Kasumi-1 (cell line): ENCODE measurements around the gene ARPC4.

Experiments
- DNase-seq, 2 experiments: peaks; one replicate each; lab custom pipeline; 2025; lab: John Stamatoyannopoulos, UW

The ARPC4 gene

DNA sequence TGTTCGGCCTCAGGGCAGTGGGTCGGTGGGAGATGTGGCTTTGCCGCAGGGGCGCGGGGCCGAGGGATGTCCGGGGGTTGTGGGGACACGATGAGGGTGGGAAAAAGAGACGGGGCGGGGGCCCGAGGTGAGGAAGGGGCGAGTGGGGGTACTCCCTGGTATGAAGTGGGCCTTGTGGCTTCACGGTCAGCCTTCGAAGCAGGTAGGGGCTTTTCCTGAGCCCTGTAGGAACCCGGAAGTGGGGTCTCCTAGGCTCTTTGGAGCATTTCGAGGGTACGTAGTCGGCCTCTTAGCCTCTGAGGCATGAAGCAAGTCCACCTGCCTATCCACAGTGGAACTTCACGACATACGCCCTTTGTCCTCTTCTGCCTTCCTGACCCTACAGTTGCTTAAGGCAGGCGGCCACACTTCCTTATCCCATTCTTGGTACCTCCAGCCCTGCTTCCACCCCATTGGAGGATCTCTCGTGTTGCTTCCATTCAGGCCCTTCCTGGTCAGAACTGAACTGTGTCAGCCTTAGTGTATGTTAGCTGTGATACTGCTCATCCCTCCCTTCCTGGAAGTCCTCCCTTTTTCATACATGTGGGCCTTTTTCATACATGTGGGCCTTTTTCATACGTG lies 389 bp downstream of the ARPC4 start:
- DNase-seq: peak in 1 of 2 experiments; percentile 39

GRCh38 chr3:9794400-9794799 lies 1.5 kb downstream of the ARPC4 start:
- no peak for DNase-seq

- peak; percentile 18 for DNase-seq
These were observed 2.3 kb downstream of the ARPC4 start for GRCh38 chr3:9795207-9795606.

- DNase-seq: no peak
These were observed 4.5 kb downstream of the ARPC4 start for GRCh38 chr3:9797196-9797945.

- DNase-seq: peak in 1 of 2 experiments; percentile 29
These were observed 7.6 kb downstream of the ARPC4 start for GRCh38 chr3:9800529-9800928.

- DNase-seq: no peak
These were observed 10.6 kb downstream of the ARPC4 start for GRCh38 chr3:9803494-9803893.

- DNase-seq: no peak
These were observed 12.1 kb downstream of the ARPC4 start for GRCh38 chr3:9804996-9805395.

- DNase-seq: no peak
These were observed 13.3 kb downstream of the ARPC4 start for GRCh38 chr3:9806137-9806536.

DNA sequence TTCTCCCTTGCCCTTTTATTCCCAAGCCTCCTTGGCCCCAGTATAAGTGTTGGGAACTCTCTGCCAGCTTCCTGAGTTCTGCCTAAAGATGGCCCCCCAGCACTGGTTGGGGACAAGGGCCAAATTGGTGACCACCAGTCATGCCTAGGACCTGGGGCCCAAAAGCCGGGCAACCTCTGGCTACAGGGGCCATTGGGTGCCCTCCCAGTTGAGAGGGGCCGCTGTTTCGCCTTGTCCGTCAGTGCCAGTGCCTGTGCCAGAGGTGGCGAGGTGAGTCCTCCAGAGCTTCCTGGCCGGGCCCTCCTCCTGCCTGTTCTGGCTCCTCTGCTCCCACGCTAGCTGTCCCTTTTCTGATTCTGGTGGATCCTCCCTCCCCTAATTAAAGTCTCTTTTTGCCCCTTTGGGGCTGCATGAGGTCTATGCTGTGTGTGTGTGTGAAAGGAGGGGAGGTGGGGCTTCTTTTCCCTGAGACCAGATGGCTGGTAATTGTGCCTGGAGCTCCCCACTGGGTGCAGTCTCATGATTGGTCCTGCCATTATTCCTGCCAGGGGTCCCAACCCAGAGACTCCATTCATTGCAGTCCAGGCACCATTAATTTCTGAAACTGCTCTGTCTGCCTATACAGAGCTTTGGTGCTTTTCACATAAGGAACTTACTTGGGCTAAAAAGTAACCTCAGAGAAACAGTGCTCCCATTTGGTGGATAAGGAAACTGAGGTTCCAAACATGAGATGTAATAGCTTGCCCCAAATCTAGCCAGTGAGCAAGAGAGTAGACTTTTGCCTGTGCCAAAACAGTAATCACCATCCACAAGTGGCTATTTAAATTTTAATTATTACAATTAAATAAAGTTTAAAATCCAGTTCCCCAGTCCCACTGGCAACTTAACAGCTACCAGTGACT lies 14.1 kb downstream of the ARPC4 start:
- DNase-seq: no peak

DNA sequence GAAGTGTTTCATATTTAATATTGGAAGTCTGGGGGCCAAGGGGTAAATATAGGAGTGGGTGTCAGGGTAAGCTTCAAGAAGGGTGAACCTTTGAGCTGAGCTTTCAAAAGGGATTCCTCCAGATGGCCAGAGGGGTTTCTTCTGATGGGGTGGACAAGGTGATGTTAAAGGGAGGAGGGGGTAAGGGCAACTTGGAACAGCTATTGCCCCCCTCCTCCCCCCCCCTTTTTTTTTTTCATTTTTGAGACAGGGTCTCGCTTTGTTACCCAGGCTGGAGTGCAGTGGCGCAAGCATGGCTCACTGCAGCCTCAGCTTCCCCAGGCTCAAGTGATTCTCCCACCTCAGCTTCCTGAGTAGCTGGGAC lies 15.1 kb downstream of the ARPC4 start:
- no peak for DNase-seq

GRCh38 chr3:9808345-9809037 lies 15.6 kb downstream of the ARPC4 start:
- DNase-seq: peak; percentile 38 to 57

DNA sequence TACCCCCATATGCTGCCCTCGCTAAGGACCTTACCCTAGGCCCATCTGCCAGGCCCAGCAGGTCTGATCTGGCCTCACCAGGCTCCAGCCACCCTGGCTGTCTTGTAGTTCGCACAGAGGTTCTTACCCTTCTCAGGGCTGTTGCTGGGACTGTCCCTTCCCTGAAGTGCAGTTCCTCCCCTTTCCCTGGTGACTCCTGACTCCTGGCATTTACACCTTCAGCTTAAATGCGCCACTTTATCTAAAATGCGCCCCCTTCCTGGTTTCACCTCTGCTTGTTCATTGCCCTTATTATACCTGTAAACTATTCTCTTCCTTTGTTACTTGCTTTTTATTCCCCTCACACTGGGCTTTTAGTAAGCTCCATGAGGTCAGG lies 16.3 kb downstream of the ARPC4 start:
- DNase-seq: no peak

DNA sequence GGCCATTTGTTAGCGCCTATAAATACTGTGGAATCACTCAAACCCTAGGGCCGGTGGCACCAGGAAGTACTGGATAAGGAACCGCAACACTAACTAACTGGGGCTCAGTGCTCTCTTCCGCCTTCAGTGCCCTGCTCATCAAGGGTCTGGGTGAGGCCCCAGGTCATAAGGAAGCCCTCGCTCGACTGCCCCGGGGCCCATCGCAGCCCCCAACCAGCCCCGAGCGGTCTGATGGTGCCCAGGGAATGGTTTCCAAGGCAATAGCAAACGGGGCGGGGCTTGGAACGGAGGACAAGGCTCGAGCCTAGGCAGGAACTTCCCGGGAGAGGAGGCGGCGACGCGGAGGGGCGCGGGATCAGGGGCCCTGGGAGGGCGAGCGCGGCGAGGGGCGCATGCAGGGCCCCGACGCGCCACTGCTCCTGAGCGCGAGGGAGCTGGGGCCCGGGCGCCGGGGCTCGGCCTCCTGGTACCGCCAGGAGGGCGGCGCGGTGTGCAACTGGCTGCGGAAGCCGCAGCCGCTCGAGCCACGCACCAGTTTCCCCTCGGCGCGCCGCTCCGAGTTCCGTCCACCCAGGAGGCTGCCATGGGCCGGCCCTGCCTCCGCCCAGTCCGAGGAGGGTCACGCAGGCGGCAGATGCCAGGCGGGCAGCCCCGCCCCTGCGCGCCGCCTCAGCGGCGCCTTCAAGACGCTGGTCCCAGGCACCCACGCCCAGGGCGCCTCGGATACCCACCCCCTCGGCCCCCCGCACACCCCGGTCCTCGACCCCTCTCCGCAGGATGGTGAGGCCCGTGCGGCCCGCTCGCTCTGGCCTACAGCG lies 16.9 kb downstream of the ARPC4 start, which contains the start of gene TTLL3:
Gene TTLL3, plus strand, starts transcription at position 648 of the 818 bp plus-strand sequence. CDS start 400 bp downstream, outside the sequence.
- peak; percentile 71 to 77 for DNase-seq

GRCh38 chr3:9810433-9810770 lies 17.5 kb downstream of the ARPC4 start:
- DNase-seq: no peak

GRCh38 chr3:9810846-9811245 lies 18.0 kb downstream of the ARPC4 start:
- no peak for DNase-seq

- DNase-seq: no peak
These were observed 20.1 kb downstream of the ARPC4 start for GRCh38 chr3:9812870-9813483.

GRCh38 chr3:9815986-9816385 lies 23.1 kb downstream of the ARPC4 start:
- no peak for DNase-seq

DNA sequence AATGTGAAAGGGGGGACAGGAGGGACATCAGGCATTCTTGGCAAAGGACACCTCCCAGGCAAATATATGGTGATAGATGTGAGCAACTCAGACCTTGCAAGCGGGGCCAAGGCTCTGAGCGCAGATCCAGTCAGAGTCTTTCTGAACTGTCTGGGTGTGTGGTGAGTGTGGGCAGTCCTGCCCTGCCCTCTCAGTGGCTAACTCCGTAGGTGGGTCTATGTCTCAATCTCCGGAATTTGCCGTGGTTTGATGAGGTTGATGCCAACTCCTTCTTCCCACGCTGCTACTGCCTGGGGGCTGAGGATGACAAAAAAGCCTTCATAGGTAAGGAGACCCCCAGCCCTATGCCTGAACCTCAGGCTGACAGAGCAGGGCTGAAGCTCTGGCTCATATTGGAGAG lies 24.6 kb downstream of the ARPC4 start:
- DNase-seq: no peak

DNA sequence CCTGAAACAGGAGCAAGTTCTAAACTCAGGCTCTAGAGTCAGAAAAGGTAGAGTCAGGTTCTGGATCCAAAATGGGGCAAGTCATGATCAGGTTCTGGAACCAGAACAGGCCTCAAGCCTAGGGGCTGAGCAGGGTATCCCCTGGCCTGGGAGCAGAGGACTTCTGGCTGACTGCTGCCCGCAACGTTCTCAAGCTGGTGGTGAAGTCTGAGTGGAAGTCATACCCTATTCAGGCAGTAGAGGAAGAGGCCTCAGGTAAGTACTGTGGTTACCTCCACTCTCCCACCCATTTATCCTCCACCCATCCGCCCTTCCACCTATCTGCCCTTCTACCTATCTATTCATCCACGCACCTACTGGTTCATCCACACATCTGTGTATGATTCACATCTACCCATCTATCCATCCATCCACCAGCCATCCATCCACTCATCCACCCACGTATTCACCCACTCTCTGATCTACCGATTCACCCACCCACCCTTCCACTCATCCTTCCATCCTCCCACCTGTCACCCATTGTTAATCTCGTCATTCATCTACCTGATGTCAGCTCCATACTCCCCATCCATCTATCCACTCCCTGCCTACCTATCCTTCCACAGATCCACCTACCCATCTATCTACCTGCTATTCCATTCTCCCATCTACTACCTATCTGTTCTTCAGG lies 25.9 kb downstream of the ARPC4 start:
- no peak for DNase-seq

DNA sequence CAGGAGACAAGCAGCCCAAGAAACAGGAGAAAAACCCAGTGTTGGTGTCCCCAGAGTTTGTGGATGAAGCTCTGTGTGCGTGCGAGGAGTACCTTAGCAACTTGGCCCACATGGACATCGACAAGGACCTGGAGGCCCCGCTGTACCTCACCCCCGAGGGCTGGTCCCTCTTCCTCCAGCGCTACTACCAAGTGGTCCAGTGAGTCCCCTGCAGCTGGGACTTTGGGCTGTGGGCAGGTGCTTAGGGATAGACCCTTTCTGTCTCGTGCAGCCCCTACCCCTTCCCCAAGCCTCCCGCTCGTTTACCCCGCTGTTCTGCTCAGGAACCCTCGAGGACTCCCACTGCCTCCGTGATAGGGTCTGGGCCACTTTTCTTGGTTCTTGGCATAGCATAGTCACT lies 27.7 kb downstream of the ARPC4 start:
- no peak for DNase-seq
